Measurements from ENCODE around the gene METAP1. TPM values are rescaled to one million over a fixed set of nuclear protein-coding genes. Genes with fewer than 3 reads are reported as not detected.
"Not testable (repeated sequence)": the region's sequence is repeated elsewhere in the genome, so short reads cannot be mapped to it uniquely, and the experiment has no call there.

Gene METAP1
- total RNA-seq, 2 donors from 2014 or later = 66.2 to 69.3 TPM

GRCh38 chr4:99013884-99014523 lies 18.5 kb downstream of the METAP1 start:
- Histone ChIP-seq H3K9ac (ENCODE audit: low read depth in 2 of 2, low read length in 2 of 2) (no peak overlapping the region), H3K9me3 (no peaks in the 10 kb centered on the region), H3K27me3 (no peaks in the 10 kb centered on the region), H3K4me3 (no peak overlapping the region), H3K4me1 (no peaks in the 10 kb centered on the region), H3K27ac (no peak overlapping the region), H3K36me3 (no peaks in the 10 kb centered on the region)
- intact Hi-C loops (cut with DNase I) = no loop called here
- no peak for TF ChIP-seq CTCF (IDR thresholded peaks at IDR 0.05)
- no peak for DNase-seq

GRCh38 chr4:99021386-99021785 lies 25.9 kb downstream of the METAP1 start:
- intact Hi-C loops (cut with DNase I) = no loop called here
- no peaks in the 10 kb centered on the region for H3K36me3 ChIP-seq
- TF ChIP-seq CTCF (IDR thresholded peaks at IDR 0.05) = no peak
- no peak for DNase-seq
- H3K27me3 ChIP-seq = no peaks in the 10 kb centered on the region
- H3K9me3 ChIP-seq = no peaks in the 10 kb centered on the region
- no peak overlapping the region for H3K27ac ChIP-seq
- H3K9ac ChIP-seq (ENCODE audit: low read depth in 2 of 2, low read length in 2 of 2) = no peak overlapping the region
- H3K4me1 ChIP-seq = peaks cover 14% of the 10 kb centered on the region
- H3K4me3 ChIP-seq = no peak overlapping the region

GRCh38 chr4:99022566-99022965 lies 27.0 kb downstream of the METAP1 start:
- Histone ChIP-seq H3K36me3 (no peaks in the 10 kb centered on the region), H3K4me1 (peaks cover 14% of the 10 kb centered on the region), H3K27ac (no peak overlapping the region), H3K27me3 (no peaks in the 10 kb centered on the region), H3K9me3 (no peaks in the 10 kb centered on the region), H3K9ac (ENCODE audit: low read depth in 2 of 2, low read length in 2 of 2) (no peak overlapping the region), H3K4me3 (no peak overlapping the region)
- intact Hi-C loops (cut with DNase I) = no loop called here
- no peak for TF ChIP-seq CTCF (IDR thresholded peaks at IDR 0.05)
- no peak for DNase-seq

- H3K27ac ChIP-seq = peak overlapping the region; percentile 47
- intact Hi-C loops (cut with DNase I); H3K4me3 ChIP-seq: not testable (repeated sequence)
Measured at GRCh38 chr4:99023800-99024251, 28.3 kb downstream of the METAP1 start.

GRCh38 chr4:99024481-99025275 lies 29.2 kb downstream of the METAP1 start:
- TF ChIP-seq CTCF (IDR thresholded peaks at IDR 0.05) = no peak
- H3K9ac ChIP-seq (ENCODE audit: low read depth in 2 of 2, low read length in 2 of 2) = peak overlapping the region in 1 of 2 donors; percentile 52
- H3K27ac ChIP-seq = peak overlapping the region; percentile 3
- peak; percentile 67 for DNase-seq
- no peaks in the 10 kb centered on the region for H3K27me3 ChIP-seq
- H3K36me3 ChIP-seq = no peaks in the 10 kb centered on the region
- no peaks in the 10 kb centered on the region for H3K9me3 ChIP-seq
- peaks cover 14% of the 10 kb centered on the region for H3K4me1 ChIP-seq
- H3K4me3 ChIP-seq = no peak overlapping the region
- intact Hi-C loops (cut with DNase I) = no loop called here

More at GRCh38 chr4:99023800-99024251, 28.3 kb downstream of the METAP1 start:
- H3K9me3 ChIP-seq, H3K27me3 ChIP-seq, H3K36me3 ChIP-seq: not testable (repeated sequence)
- peaks cover 14% of the 10 kb centered on the region for H3K4me1 ChIP-seq
- H3K9ac ChIP-seq (ENCODE audit: low read depth in 2 of 2, low read length in 2 of 2) = peak overlapping the region in 1 of 2 donors; percentile 52
- peak; percentile 87 for DNase-seq

GRCh38 chr4:99025506-99025905 lies 30.0 kb downstream of the METAP1 start:
- no peak overlapping the region for H3K27ac ChIP-seq
- peaks cover 14% of the 10 kb centered on the region for H3K4me1 ChIP-seq
- no peak for DNase-seq
- H3K27me3 ChIP-seq = no peaks in the 10 kb centered on the region
- no peaks in the 10 kb centered on the region for H3K36me3 ChIP-seq
- intact Hi-C loops (cut with DNase I) = no loop called here
- no peak overlapping the region for H3K9ac ChIP-seq (ENCODE audit: low read depth in 2 of 2, low read length in 2 of 2)
- no peak for TF ChIP-seq CTCF (IDR thresholded peaks at IDR 0.05)
- H3K9me3 ChIP-seq = no peaks in the 10 kb centered on the region
- no peak overlapping the region for H3K4me3 ChIP-seq

All from colonic mucosa (tissue), 4 donors.